CD4-positive, alpha-beta T cell treated with Interleukin-6 at 100 ng/mL for 8 hours (primary cell): Measurements from ENCODE around the gene SLITRK2.

Source experiments
- DNase-seq: peaks from one replicate; pipeline ENCODE4 v3.0.0-alpha.2; 2020; ENCODE audit warnings: mixed read lengths, low spot score

SLITRK2 gene

GRCh38 chrX:145817331-145818185, at the start of gene SLITRK2:
SLITRK2 (plus strand) TSS chrX:145817829; CDS start chrX:145822426, 4,597 bp downstream.
- DNase-seq, result no peak

GRCh38 chrX:145773006-145773405, 44.6 kb upstream of the SLITRK2 start:
- DNase-seq, result no peak

- no peak for DNase-seq
Measured at GRCh38 chrX:145792281-145792680, 25.3 kb upstream of the SLITRK2 start.

- DNase-seq, result no peak
Measured at GRCh38 chrX:145803508-145803907, 14.1 kb upstream of the SLITRK2 start.

GRCh38 chrX:145813081-145813480, 4.5 kb upstream of the SLITRK2 start:
- no peak for DNase-seq

GRCh38 chrX:145816601-145817315, 871 bp upstream of the SLITRK2 start:
- no peak for DNase-seq

- no peak for DNase-seq
Measured at GRCh38 chrX:145818186-145819113, 821 bp downstream of the SLITRK2 start.

GRCh38 chrX:145820825-145821224, 3.2 kb downstream of the SLITRK2 start:
- DNase-seq, result no peak

GRCh38 chrX:145821291-145821897, 3.8 kb downstream of the SLITRK2 start:
- DNase-seq, result no peak

- DNase-seq, result no peak
Measured at GRCh38 chrX:145821898-145822571, 4.4 kb downstream of the SLITRK2 start.

- no peak for DNase-seq
Measured at GRCh38 chrX:145823132-145823531, 5.5 kb downstream of the SLITRK2 start.

- no peak for DNase-seq
Measured at GRCh38 chrX:145825896-145826295, 8.3 kb downstream of the SLITRK2 start.

- DNase-seq, result no peak
Measured at GRCh38 chrX:145826466-145826865, 8.8 kb downstream of the SLITRK2 start.

GRCh38 chrX:145832796-145833195, 15.2 kb downstream of the SLITRK2 start:
- DNase-seq, result no peak

- no peak for DNase-seq
Measured at GRCh38 chrX:145840531-145840930, 22.9 kb downstream of the SLITRK2 start.

GRCh38 chrX:145843146-145843904, 25.7 kb downstream of the SLITRK2 start:
- DNase-seq, result no peak

GRCh38 chrX:145844886-145845285, 27.3 kb downstream of the SLITRK2 start:
- no peak for DNase-seq

GRCh38 chrX:145848448-145848847, 30.8 kb downstream of the SLITRK2 start:
- DNase-seq, result no peak

GRCh38 chrX:145848857-145849256, 31.2 kb downstream of the SLITRK2 start:
- no peak for DNase-seq

GRCh38 chrX:145853181-145853580, 35.6 kb downstream of the SLITRK2 start:
- no peak for DNase-seq
